Activated gamma-delta T cell treated with anti-CD3 and anti-CD28 coated beads, Interleukin-2, amount 50 U/mL, for 16 hours (primary cell): ENCODE measurements around the gene CASP5.
A peak's percentile ranks its signal among the peaks of the same experiment; 100 is the strongest.
"Not testable (repeated sequence)": the region's sequence is repeated elsewhere in the genome, so short reads cannot be mapped to it uniquely, and the experiment has no call there.

ENCODE experiments used
- DNase-seq: peaks from one replicate; pipeline ENCODE4 v3.0.0-alpha.2; 2020; ENCODE audit warnings: low read depth

CASP5 gene

DNA sequence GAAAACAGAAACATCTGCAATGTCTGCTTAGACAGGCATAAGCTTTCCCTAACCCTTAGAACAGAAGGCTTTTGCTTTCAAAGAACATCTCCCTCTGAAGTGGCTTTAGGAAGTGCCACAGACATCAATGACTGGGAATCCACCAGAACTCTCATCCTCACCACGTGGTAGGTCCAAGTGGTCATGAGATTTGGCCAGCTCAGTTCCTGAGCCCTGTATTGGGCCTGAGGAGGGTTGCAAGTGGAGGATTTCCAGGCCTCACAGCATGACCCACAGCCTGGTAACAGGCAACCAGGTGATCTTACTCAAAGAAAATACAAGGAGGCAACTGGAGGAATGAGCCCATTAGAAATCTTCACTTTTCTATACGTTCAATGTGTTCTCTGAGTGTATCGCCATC lies 10.4 kb upstream of the CASP5 start:
- no peak for DNase-seq

DNA sequence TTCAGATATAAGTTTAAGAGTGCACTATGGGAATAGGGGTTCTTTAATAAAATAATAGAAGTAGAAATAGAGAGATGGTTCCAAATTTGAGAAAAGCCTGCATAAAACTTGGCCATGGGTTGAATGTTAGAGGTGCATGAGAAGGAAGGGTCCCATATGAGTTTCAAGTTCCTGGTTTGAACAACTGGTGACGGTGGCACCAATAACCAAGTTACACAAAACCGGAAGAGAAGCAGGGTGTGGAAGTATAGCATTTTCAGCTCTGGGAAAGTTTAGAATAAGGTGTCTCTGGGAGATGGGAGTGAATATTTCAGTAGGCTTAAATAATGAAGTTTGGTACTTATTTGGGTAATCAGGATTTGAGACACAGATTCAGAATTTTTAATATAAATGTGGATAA lies 9.5 kb upstream of the CASP5 start:
- no peak for DNase-seq

- DNase-seq, result no peak
Measured at GRCh38 chr11:105027678-105028077, 4.7 kb upstream of the CASP5 start.

DNA sequence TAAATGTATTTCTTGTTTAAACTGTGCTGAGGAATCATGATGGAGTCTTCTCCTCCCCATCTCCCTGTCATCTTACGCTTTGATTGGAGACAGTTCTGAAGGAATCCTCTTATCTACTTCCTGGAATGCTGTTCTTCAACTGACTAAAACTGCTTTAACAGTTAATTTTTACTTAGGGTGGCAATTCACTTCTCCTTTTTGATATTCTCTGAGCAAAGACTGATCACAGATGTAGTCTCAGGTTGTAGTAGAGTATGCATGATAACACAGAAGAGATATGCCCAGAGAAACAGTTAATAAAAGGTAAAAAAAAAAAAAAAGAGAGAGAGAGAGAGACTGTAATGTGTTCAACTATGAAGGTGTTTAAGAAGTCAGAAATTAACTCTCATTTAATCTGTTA lies 1.4 kb upstream of the CASP5 start:
- no peak for DNase-seq

GRCh38 chr11:105022527-105022926 lies 441 bp downstream of the CASP5 start:
- DNase-seq, result no peak

- no peak for DNase-seq
Measured at GRCh38 chr11:105007463-105007862, 15.5 kb downstream of the CASP5 start.

- no peak for DNase-seq
Measured at GRCh38 chr11:105005451-105005845, 17.5 kb downstream of the CASP5 start.

- no peak for DNase-seq
Measured at GRCh38 chr11:105004021-105004420, 18.9 kb downstream of the CASP5 start.

- no peak for DNase-seq
Measured at GRCh38 chr11:105003151-105003550, 19.8 kb downstream of the CASP5 start.

GRCh38 chr11:105000797-105001196 lies 22.2 kb downstream of the CASP5 start:
- DNase-seq, result peak; percentile 35

GRCh38 chr11:105000167-105000566 lies 22.8 kb downstream of the CASP5 start:
- DNase-seq, result no peak

DNA sequence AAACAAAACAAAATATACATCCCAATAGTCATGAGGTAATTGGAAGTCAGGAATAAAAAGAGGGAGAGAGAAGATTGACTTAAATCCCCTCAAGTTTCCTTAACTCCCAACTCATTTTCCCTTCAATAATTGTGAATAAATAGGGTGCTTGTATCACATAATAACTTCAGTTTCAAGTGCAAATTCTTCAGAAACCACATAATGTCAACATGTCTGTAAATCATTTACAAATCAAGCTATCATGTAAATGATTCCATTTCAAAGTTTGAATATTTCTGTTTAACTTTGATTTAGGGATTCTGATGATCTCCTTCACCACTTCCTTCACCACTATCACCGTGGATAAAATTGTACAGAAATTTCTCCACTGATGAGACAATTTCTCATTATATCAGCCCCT lies 23.2 kb downstream of the CASP5 start:
- no peak for DNase-seq

DNA sequence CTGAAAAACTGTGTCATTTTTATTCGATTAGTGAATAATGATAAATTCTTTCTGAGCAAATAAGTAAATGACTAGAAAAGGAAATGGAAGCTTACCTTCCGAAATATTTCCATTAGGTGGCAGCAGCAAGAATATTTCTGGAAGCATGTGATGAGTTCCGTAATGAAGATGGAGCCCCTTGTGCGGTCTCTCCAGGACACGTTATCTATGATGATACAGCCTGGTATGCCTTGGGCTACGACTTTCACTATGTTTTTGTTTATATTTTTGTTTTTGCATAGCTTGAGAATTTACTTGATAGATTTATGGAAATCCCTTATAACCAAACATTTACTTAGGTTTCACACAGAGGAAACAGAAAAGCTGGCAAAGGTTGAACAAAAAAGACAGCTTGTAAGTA lies 25.7 kb downstream of the CASP5 start:
- DNase-seq, result no peak

DNA sequence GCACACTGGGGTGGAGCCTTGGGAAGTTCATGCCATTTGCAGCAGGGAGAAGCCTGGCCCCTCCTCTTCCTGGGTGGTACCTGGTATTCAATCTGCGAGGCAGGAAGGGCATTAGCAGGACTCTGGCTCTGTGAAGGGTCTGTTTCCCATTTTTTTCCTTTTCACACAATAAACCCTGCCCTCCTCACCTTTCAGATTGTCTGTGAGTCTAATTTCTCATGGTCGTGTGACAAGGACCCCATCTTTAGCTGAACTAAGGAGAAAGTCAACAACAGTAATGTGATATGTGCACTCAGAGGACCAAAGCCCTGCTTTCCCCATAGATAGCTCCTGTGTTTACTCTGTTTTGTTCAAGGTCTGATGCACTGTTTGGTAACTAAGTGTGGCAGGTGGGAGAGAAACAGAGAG lies 28.0 kb downstream of the CASP5 start:
- no peak for DNase-seq

- DNase-seq, result no peak
Measured at GRCh38 chr11:104992781-104993180, 30.2 kb downstream of the CASP5 start.

DNA sequence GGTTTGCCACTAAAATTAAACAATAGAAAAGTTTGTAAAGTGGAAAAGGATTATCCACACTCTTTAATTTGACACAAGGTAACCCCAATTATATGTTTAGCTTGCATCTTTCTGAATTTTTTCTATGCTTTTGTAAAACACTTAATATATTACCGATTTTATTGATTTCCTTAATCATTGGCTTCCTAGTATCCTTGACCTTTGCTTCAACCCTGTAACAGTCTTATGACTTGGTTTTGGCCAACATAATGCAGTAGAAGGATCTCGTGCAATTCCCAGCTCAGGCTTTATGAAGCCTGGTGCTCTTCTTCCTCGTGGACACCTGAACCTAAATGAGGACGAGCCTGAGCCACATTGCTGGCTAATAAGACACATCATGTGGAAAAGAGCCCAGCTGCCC lies 31.0 kb downstream of the CASP5 start:
- no peak for DNase-seq

- no peak for DNase-seq
Measured at GRCh38 chr11:104984808-104985207, 38.2 kb downstream of the CASP5 start.

DNA sequence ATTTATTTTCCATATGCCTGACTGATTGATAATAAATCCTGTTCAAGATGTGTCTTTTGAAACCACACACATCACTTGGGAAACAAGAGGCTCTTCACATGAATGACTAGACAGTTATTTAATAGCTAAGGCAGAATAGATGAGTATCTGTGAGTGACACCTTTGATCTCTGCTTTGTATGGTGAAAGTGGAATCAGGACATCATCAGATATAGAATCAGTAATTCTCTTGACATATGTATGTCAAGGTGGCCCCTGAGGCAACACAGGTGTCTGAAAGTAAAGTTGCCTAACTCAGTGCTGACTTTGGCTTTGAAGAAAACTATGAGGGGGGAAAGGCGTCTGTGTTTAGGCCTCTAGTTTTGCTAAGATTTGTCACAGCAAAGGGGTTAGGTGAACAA lies 43.1 kb downstream of the CASP5 start:
- DNase-seq, result no peak

DNA sequence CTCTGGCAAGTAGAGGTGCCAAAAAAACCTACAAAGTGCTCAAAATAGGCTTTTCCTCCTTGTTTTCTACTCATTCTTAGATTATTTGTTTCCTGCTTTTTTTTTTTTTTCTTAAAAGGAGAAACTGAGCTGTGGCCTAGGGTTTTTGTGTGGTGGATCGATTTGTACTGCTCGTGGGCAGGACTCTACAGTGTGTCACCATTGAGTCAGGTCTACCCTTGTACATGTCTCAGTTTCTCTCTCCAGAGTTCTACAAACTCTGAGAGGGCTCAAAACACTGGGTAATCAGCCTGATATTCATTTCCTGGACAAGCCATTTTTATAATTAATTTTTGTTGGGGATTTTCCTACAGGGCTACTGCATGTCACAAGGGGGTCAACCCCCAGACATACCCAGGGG lies 49.4 kb downstream of the CASP5 start:
- no peak for DNase-seq

- DNase-seq, result not testable (repeated sequence)
Measured at GRCh38 chr11:104972924-104973323, 50.0 kb downstream of the CASP5 start.

DNA sequence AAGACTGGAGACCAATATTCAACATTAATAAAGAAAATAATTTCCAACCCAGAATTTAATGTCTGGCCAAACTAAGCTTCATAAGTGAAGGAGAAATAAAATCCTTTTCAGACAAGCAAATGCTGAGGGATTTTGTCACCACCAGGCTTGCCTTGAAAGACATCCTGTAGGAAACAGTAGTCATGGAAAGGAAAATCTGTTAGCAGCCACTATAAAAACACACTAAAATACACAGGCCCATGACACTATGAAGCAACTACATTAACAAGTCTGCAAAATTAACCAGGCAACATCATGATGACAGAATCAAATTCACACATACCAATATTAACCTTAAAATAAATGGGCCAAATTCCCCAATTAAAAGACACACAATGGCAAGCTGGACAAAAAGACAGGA lies 52.2 kb downstream of the CASP5 start:
- DNase-seq, result no peak

DNA sequence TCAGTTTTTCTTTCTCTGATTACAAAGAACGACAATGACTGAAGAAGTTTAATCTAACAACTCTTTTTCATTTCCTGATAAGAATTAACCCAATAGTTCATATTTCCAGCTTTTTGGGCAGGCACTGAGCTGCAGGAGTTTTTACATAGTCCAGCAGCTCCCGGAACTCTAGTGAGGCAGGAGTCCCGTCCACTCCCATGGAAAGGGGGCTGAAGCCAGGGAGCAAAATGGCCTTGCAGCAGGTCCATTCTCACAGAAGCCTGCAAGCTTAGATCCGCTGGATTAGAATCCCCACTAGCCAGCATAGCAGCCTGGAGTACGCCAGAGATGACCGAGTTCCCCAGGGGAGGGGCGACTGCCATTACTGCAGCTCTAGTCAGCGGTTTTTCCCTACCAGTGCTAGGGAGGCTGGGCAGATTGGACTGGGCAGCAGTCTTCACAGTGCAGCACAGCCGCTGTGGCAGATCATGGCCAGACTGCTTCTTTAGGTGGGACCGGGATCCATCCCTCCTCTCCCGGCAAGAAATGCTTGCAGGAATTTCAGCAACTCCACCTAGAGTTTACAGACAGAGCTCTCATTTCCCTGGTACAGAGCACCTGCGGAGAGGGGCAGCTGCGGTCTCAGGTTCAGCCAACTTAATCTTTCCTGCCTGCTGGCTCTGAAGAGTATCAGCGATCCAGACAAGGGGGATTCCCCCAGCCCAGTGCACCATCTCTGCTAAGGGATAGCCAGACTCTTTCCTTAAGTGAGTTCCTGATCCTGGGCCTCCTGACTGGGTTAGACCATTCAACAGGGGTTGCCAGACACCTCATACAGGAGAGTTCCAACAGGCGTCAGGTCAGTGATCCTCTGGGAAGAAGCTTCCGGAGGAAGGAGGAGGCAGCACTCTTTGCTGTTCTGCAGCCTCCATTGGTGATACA lies 53.9 kb downstream of the CASP5 start:
- DNase-seq, result no peak

DNA sequence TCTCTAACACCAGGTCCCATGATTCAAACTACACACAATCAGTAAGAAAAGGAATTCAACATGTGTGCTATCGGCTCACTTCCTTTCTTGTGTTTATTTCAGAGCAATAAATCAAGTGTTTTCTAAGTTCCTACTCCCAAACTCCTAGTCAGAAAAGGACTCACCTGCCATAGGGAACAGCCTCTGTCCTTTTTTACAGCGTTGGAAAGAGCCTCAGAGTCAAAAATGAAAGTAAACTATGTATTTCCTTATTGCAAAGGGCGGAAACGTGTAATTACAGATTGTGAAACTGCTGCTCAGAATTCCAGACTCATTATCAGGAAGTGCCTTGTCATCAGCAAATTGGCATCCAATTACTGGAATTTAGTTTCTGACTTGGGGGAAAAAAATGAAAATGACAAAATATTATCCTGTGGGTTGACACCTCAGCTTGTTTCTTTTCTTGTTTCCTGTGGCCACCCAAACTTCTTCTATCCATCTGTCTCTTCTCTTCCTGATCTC lies 54.6 kb downstream of the CASP5 start, which contains the start of gene CASP4:
CASP4 (minus strand) TSS at position 220 of the 501 bp plus-strand sequence; CDS start at position 171, 49 bp downstream.
- DNase-seq, result no peak
